Activated naive CD4-positive, alpha-beta T cell treated with anti-CD3 and anti-CD28 coated beads, Interleukin-2, amount 50 U/mL, for 24 hours (primary cell): ENCODE data around the gene RCSD1.

ENCODE experiments used
- H3K27ac Mint-ChIP-seq: one replicate; pipeline ENCODE4 v1.8.0; 2021; ENCODE audit warnings: mild to moderate bottlenecking, mixed read lengths
- H3K27me3 Mint-ChIP-seq: one replicate; pipeline ENCODE4 v1.8.0; 2021; ENCODE audit warnings: mixed read lengths
- H3K36me3 Mint-ChIP-seq: one replicate; pipeline ENCODE4 v1.8.0; 2021; ENCODE audit warnings: mixed read lengths
- H3K4me1 Mint-ChIP-seq: one replicate; pipeline ENCODE4 v1.8.0; 2021; ENCODE audit warnings: mixed read lengths
- H3K4me3 Mint-ChIP-seq: one replicate; pipeline ENCODE4 v1.8.0; 2021; ENCODE audit warnings: mild to moderate bottlenecking, mixed read lengths
- H3K9me3 Mint-ChIP-seq: one replicate; pipeline ENCODE4 v1.8.0; 2021; ENCODE audit warnings: mixed read lengths

RCSD1 gene

GRCh38 chr1:167665469-167665868, 35.4 kb downstream of the RCSD1 start:
- peaks cover 13% of the 10 kb centered on the region for H3K36me3 Mint-ChIP-seq
- no peaks in the 10 kb centered on the region for H3K27me3 Mint-ChIP-seq
- H3K4me1 Mint-ChIP-seq, result peaks cover 92% of the 10 kb centered on the region
- no peak overlapping the region for H3K27ac Mint-ChIP-seq
- H3K9me3 Mint-ChIP-seq, result no peaks in the 10 kb centered on the region
- no peak overlapping the region for H3K4me3 Mint-ChIP-seq

DNA sequence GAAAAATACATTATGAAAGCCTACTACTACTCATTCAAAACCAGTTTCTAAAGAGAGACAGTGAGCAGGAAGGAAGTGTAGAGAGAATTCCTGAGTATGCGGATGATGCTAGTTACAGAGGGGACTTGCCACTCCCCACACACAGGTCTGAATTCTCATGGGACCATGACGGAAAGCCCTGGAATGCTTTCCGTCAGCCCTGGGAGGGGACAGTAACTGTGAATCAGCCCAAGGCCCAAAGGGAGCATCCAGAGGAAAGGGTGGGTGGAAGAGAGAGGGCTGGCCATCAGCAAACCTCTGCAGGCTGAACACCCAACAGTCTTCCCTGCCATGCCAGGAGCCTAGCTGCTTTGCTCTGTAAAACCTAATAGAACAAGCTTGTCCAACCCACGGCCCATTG, 36.4 kb downstream of the RCSD1 start:
- Mint-ChIP-seq H3K27ac (peak overlapping the region; percentile 65), H3K27me3 (no peaks in the 10 kb centered on the region), H3K9me3 (no peaks in the 10 kb centered on the region), H3K4me3 (no peak overlapping the region), H3K4me1 (peaks cover 93% of the 10 kb centered on the region), H3K36me3 (peaks cover 17% of the 10 kb centered on the region)

DNA sequence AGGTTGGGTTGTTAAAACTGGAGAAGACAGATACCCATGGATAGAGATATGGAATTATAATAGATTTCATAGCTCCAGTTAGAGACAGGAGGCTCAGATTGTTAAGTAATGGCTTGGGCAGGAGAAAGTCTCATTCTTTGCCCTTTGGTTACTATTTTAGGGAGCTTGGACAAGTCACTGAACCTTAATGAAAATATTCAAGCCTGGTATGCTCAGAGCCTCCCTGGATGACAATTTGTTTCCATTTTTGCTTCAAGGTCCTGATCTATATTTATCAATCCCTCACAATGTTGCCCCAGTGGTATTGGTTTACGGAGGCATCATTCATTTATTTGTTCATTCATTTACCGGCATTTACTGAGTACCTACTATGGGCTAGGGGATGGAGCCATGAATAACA, 37.5 kb downstream of the RCSD1 start:
- H3K9me3 Mint-ChIP-seq, result no peaks in the 10 kb centered on the region
- no peak overlapping the region for H3K4me3 Mint-ChIP-seq
- H3K4me1 Mint-ChIP-seq, result peaks cover 93% of the 10 kb centered on the region
- H3K27me3 Mint-ChIP-seq, result no peaks in the 10 kb centered on the region
- H3K27ac Mint-ChIP-seq, result peak overlapping the region; percentile 68
- peaks cover 20% of the 10 kb centered on the region for H3K36me3 Mint-ChIP-seq

- no peaks in the 10 kb centered on the region for H3K27me3 Mint-ChIP-seq
- H3K27ac Mint-ChIP-seq, result peak overlapping the region; percentile 85
- H3K4me1 Mint-ChIP-seq, result peaks cover 93% of the 10 kb centered on the region
- H3K4me3 Mint-ChIP-seq, result no peak overlapping the region
- peaks cover 20% of the 10 kb centered on the region for H3K36me3 Mint-ChIP-seq
- no peaks in the 10 kb centered on the region for H3K9me3 Mint-ChIP-seq
Observed at GRCh38 chr1:167668108-167668507, 38.1 kb downstream of the RCSD1 start.

GRCh38 chr1:167669209-167670124, 39.4 kb downstream of the RCSD1 start:
- Mint-ChIP-seq H3K36me3 (peaks cover 25% of the 10 kb centered on the region), H3K9me3 (no peaks in the 10 kb centered on the region), H3K27ac (no peak overlapping the region), H3K4me3 (no peak overlapping the region), H3K4me1 (peaks cover 95% of the 10 kb centered on the region), H3K27me3 (no peaks in the 10 kb centered on the region)

GRCh38 chr1:167670563-167670962, 40.5 kb downstream of the RCSD1 start:
- Mint-ChIP-seq H3K27ac (peak overlapping the region; percentile 90), H3K9me3 (no peaks in the 10 kb centered on the region), H3K4me1 (peaks cover 95% of the 10 kb centered on the region), H3K27me3 (no peaks in the 10 kb centered on the region), H3K36me3 (peaks cover 24% of the 10 kb centered on the region), H3K4me3 (no peak overlapping the region)

DNA sequence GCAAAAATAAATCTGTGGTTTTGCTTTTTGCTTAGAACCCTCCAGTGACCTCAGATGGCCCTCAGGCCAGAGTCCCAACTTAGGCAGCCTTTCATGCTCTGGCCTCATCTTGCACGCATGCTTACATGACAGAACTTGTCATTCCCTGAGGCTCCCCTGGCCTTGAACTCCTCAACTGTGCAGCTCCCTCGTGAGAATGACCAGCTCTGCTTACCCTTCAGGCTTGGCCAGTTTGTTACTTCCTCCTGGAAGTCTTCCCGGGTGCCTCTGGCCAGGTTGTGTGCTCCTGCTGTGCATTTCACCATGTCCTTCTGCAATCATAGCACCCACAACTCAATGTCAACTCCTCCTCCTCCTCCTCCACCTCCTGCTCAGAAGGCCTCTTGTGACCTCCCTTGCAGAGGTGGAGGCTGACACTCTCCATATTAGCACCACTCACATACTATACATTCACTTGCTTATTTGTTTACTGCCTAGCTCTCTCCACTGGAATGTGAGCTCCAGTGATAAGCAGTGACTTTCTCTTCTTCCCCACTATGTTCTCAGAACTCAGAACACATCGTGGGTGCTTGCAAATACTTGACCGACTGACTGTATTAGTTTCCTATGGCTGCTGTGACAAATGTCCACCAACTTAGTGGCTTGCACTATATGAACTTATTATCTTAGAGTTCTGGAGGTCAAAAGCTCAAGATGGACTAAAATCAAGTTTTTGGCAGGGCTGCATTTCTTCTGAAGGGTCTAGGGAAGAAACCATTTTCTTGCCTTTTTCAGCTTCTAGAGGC, 41.9 kb downstream of the RCSD1 start:
- no peak overlapping the region for H3K4me3 Mint-ChIP-seq
- H3K36me3 Mint-ChIP-seq, result peaks cover 24% of the 10 kb centered on the region
- peaks cover 94% of the 10 kb centered on the region for H3K4me1 Mint-ChIP-seq
- H3K9me3 Mint-ChIP-seq, result no peaks in the 10 kb centered on the region
- peak overlapping the region; percentile 90 for H3K27ac Mint-ChIP-seq
- H3K27me3 Mint-ChIP-seq, result no peaks in the 10 kb centered on the region

GRCh38 chr1:167672831-167673230, 42.8 kb downstream of the RCSD1 start:
- no peak overlapping the region for H3K4me3 Mint-ChIP-seq
- peaks cover 24% of the 10 kb centered on the region for H3K36me3 Mint-ChIP-seq
- peaks cover 85% of the 10 kb centered on the region for H3K4me1 Mint-ChIP-seq
- H3K27me3 Mint-ChIP-seq, result no peaks in the 10 kb centered on the region
- no peaks in the 10 kb centered on the region for H3K9me3 Mint-ChIP-seq
- H3K27ac Mint-ChIP-seq, result peak overlapping the region; percentile 79

DNA sequence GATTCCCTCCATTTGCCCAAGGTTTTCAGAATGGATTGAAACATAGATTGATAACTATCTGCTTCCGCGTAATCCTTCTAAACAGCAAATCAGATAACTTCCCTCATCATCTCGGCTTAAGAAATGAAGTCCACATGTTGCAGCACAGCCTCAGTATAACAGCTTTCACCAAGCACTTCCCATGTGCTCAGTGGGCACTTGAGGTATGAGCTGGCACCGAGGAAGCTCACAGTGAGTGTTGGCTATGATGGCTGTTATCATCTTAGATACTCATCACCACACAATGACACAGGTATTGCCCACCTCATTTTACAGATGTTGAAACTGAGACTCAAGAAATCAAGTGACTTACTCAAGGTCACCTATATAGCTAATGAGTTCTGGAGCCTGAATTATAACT, 43.2 kb downstream of the RCSD1 start:
- Mint-ChIP-seq H3K27ac (peak overlapping the region; percentile 18), H3K9me3 (no peaks in the 10 kb centered on the region), H3K36me3 (peaks cover 24% of the 10 kb centered on the region), H3K27me3 (no peaks in the 10 kb centered on the region), H3K4me1 (peaks cover 82% of the 10 kb centered on the region), H3K4me3 (no peak overlapping the region)

DNA sequence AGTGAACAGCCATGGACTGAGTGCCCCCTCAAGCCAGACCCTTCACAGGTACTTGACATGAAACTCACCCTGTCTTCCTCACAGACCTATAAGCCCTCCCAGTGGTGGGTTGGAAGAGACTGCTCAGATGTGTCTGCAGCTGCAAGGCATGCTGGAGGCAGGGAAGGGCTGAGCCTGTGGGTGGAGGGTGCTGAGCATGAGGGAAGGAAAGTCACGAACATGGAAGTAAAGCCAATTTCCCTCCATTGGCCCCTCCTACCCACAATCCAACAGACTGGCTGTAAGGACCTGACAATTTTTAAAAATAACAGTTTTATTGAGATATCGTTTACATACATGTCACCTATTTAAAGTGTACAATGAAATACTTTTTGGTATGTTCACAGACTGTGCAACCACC, 44.1 kb downstream of the RCSD1 start:
- Mint-ChIP-seq H3K4me3 (no peak overlapping the region), H3K9me3 (no peaks in the 10 kb centered on the region), H3K4me1 (peaks cover 73% of the 10 kb centered on the region), H3K36me3 (peaks cover 21% of the 10 kb centered on the region), H3K27me3 (no peaks in the 10 kb centered on the region), H3K27ac (peak overlapping the region; percentile 18)

DNA sequence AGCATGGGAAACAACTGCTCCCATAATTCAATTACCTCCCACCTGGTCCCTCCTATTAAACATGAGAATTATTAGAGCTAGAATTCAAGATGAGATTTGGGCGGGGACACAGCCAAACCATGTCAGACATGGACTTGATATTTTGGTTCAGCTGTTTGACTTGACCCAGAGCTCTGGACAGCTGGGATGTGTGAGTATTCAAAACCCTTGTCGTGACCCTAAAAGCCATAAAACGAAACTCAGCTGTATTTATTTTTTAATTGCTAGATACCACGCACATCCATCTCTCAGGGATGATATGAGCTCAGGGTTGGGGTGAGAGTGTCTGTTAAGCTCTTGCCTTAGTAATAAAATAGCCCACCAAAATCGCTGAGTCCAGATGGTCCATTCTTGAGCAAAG, 45.4 kb downstream of the RCSD1 start:
- Mint-ChIP-seq H3K36me3 (peaks cover 21% of the 10 kb centered on the region), H3K27ac (peak overlapping the region; percentile 20), H3K27me3 (no peaks in the 10 kb centered on the region), H3K9me3 (no peaks in the 10 kb centered on the region), H3K4me1 (peaks cover 61% of the 10 kb centered on the region), H3K4me3 (no peak overlapping the region)

DNA sequence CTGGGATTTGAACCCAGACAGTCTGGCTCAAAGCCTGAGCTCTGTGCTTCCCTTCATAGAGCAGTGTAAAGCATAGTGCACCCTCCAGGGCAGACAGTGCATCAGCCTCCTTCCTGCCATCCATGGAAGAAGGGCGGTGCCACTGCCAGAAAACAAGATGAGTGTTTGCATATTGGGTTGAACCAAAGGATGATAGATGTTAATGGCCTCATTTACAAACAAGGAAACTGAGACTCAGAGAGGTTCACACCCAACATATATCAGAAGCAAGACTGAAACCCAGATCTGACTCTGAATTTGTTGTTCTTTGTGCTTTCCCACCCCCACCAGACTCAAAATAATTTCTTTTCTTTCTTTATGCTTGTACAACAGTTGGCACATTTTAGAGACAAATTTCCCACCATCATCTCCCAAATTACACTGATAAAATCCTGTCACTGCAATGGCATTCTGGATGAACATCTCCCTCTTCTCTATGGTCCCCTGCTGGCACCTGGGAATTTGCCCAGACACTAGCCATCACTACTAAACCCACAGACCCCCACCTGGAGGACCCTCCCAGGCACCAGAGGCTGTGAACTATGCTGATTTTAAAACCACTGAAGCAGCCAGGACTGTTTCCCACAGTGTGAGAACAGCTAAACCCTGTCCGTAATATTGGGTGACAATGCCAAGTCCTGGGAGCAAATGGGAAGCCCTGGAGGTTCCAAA, 46.3 kb downstream of the RCSD1 start:
- Mint-ChIP-seq H3K27ac (peak overlapping the region; percentile 43), H3K4me3 (no peak overlapping the region), H3K9me3 (no peaks in the 10 kb centered on the region), H3K4me1 (peaks cover 56% of the 10 kb centered on the region), H3K27me3 (no peaks in the 10 kb centered on the region), H3K36me3 (peaks cover 15% of the 10 kb centered on the region)

DNA sequence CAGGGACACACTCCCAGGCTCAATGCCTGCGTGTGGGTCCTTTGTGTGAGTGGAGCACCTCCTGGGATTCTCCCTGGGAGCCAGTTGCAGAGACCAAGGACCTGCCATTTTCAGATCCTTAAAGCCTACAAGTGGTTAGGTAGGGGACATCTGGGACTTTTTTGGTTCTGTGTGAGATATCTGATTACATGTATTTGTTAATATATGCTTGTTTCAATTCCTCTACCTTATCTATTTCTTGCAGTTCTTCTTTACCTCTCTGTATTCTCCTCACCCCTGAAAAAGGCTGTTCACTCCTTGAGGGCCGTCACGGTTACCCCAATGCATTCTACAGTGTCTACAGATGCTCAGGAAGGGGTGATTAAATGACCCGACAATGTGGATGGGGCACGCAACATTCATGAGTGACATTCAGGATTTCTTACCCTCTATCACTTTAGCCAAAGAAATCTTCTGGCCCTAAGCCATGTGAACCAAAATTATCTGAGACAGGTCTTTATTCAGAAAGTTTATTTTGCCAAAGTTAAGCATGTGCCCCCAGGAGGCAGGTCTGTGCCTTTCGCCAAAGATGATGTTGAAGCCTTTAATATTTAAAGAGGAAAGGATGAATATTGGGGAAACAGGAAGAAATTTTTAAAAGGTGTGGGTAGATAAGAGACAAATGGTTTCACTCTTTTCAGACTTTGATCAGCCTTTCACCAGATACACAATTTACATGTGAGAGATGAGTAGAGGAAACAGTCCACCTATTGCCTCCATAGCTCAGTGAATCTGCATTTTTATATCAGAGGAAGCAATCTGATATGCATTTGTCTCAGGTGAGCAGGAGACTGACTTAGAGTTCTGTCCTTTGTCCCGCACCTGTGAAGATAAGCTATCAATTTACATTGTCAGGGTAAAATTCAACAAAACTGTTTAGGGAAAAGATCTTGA, 47.1 kb downstream of the RCSD1 start:
- Mint-ChIP-seq H3K4me3 (no peak overlapping the region), H3K27ac (peak overlapping the region; percentile 69)

DNA sequence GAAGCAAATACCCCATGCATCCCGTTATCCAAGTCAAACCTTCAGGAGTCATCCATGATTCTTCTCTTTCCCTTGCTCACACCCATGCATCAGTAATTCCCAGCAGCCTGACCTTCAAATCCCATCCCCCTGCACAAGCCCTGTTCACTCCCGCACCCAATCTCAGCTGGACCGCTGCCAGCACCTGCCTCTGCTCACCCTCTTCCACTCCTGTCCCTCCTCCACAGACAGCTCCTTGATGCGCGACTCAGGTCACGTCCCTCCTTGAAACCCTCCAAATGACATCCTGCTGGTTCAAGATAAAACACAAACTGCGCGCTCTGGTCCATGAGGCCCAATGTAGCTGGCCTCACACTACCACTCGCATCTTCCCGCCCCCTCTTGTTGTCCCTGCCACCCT, 48.4 kb downstream of the RCSD1 start:
- no peak overlapping the region for H3K27ac Mint-ChIP-seq
- H3K4me3 Mint-ChIP-seq, result no peak overlapping the region
- peaks cover 7% of the 10 kb centered on the region for H3K36me3 Mint-ChIP-seq
- no peaks in the 10 kb centered on the region for H3K9me3 Mint-ChIP-seq
- H3K27me3 Mint-ChIP-seq, result no peaks in the 10 kb centered on the region
- peaks cover 40% of the 10 kb centered on the region for H3K4me1 Mint-ChIP-seq

More for the DNA sequence above, 47.1 kb downstream of the RCSD1 start:
- Mint-ChIP-seq H3K36me3 (peaks cover 10% of the 10 kb centered on the region), H3K27me3 (no peaks in the 10 kb centered on the region), H3K9me3 (no peaks in the 10 kb centered on the region), H3K4me1 (peaks cover 52% of the 10 kb centered on the region)

GRCh38 chr1:167678838-167679237, 48.8 kb downstream of the RCSD1 start:
- Mint-ChIP-seq H3K27ac (no peak overlapping the region), H3K4me1 (peaks cover 36% of the 10 kb centered on the region), H3K27me3 (no peaks in the 10 kb centered on the region), H3K9me3 (no peaks in the 10 kb centered on the region), H3K36me3 (peaks cover 4% of the 10 kb centered on the region), H3K4me3 (no peak overlapping the region)
